Body of pancreas (tissue), 4 donors: ENCODE results near the gene CBR1. TPM values are rescaled to one million over a fixed set of nuclear protein-coding genes. Genes with fewer than 3 reads are reported as not detected.

Experiments
- ATAC-seq: fragments of 150-250 bp; one replicate; pipeline ENCODE4 v1.9.1; 2016
- DNase-seq, 4 donors: peaks; one replicate each; pipeline ENCODE4 v3.0.0-alpha.2; 2019
- H3K27ac ChIP-seq, 4 donors: fragments of 200-600 bp; sonication (generic); 1 replicate in 3 of 4; 2 replicates in 1 of 4; pipeline versions ENCODE4 v1.5.1 to v1.6.1; 2016 to 2019; ENCODE audit warnings: mild to moderate bottlenecking in 1 of 4, mixed read lengths in 1 of 4, moderate library complexity in 1 of 4
- H3K27me3 ChIP-seq, 2 donors: fragments of 200-600 bp; sonication (generic); one replicate each; pipeline ENCODE4 v1.6.0; 2016; ENCODE audit warnings: mild to moderate bottlenecking in 1 of 2
- H3K36me3 ChIP-seq, 2 donors: fragments of 200-600 bp; sonication (generic); replicated peaks in 1 of 2; 2 replicates each; pipeline ENCODE4 v1.5.1; 2016; ENCODE audit warnings: low read depth in 2 of 2; ENCODE audit not compliant: insufficient read depth in 1 of 2
- H3K4me1 ChIP-seq: fragments of 200-600 bp; sonication (generic); one replicate; pipeline ENCODE4 v1.6.0; 2016
- H3K4me3 ChIP-seq, 2 donors: fragments of 200-600 bp; sonication (generic); 1 replicate in 1 of 2; 2 replicates in 1 of 2; pipeline ENCODE4 v1.5.1; 2016 to 2019
- H3K9me3 ChIP-seq, 3 donors: fragments of 200-600 bp; sonication (generic); 1 replicate in 2 of 3; 2 replicates in 1 of 3; pipeline ENCODE4 v1.5.1; 2016
- POLR2A ChIP-seq, 3 donors: fragments of 450-650 bp; IDR thresholded peaks; one replicate each; pipeline ENCODE4 v1.6.1; 2016; ENCODE audit warnings: antibody characterized with exemption in 3 of 3, mild to moderate bottlenecking in 2 of 3
- WGBS, 2 donors: methylation state at CpG; one replicate each; pipeline ENCODE4 v1.1.5; 2017; 5-methylcytosine and 5-hydroxymethylcytosine counted together
- intact Hi-C: fragments of 100-400 bp; cut with DNase I; formaldehyde crosslinking; loops from one replicate; pipeline ENCODE4 v1.15.1; 2023
- total RNA-seq, 2 donors: library from RNA; depleted of rRNA; stranded (reverse); fragments of >200 nt; gene quantifications; one replicate each; pipeline ENCODE4 v1.1.0, GENCODE V29; 2016
- TF ChIP-seq, protein P1 (sequence below), 7 experiments: fragments of 450-650 bp in 4 of 7; fragments of 200-600 bp in 3 of 7; sonication (generic) in 3 of 7; IDR thresholded peaks; one replicate each; pipeline ENCODE4 v1.5.1; 2016 to 2019; ENCODE audit warnings: antibody characterized with exemption in 7 of 7

The CBR1 gene
- total RNA-seq = 10 to 100 TPM; 78.8 to 80.7 TPM

DNA sequence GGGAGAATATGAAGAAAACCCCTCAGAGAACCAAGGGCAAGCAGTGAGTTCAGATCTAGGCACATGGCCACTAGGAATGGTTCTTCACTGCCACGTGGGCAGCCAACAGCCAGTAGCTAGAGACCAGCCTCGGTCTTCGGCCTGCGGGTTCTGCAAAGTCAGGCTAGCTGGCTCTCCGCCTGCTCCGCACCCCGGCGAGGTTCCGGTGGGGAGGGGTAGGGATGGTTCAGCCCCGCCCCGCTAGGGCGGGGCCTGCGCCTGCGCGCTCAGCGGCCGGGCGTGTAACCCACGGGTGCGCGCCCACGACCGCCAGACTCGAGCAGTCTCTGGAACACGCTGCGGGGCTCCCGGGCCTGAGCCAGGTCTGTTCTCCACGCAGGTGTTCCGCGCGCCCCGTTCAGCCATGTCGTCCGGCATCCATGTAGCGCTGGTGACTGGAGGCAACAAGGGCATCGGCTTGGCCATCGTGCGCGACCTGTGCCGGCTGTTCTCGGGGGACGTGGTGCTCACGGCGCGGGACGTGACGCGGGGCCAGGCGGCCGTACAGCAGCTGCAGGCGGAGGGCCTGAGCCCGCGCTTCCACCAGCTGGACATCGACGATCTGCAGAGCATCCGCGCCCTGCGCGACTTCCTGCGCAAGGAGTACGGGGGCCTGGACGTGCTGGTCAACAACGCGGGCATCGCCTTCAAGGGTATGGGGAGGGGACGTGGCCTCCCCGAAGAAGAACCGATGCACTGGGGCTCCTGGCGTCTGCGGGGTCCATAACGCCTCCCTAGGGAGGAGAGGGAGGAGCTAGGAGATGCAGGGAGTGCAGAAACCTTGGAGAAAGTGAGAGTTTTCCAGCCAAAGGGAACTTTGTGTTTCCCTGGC is at the start of gene CBR1:
CBR1 (plus strand) TSS at position 312 of the 871 bp plus-strand sequence; CDS start at position 404, 92 bp downstream.
- peak within 1 kb of the TSS; percentile 67 to 85 (median 72) for H3K27ac ChIP-seq
- H3K36me3 ChIP-seq = no peaks in the 10 kb centered on the region
- H3K9me3 ChIP-seq = no peaks in the 10 kb centered on the region
- H3K4me1 ChIP-seq = peaks cover 52% of the 10 kb centered on the region
- H3K4me3 ChIP-seq = peak within 1 kb of the TSS; percentile 50 to 80
- ATAC-seq (peak; percentile 99), DNase-seq (peak; percentile 95 to 97 (median 96))
- WGBS, 2 donors = 1% methylated on average over 14 to 70 of the region's 71 CpGs
- intact Hi-C loops = no loop called here
- H3K27me3 ChIP-seq = no peaks in the 10 kb centered on the region
- TF ChIP-seq POLR2A (IDR thresholded peaks at IDR 0.05) = peak; percentile 65 to 83 (median 77)
- TF ChIP-seq, protein P1, sequence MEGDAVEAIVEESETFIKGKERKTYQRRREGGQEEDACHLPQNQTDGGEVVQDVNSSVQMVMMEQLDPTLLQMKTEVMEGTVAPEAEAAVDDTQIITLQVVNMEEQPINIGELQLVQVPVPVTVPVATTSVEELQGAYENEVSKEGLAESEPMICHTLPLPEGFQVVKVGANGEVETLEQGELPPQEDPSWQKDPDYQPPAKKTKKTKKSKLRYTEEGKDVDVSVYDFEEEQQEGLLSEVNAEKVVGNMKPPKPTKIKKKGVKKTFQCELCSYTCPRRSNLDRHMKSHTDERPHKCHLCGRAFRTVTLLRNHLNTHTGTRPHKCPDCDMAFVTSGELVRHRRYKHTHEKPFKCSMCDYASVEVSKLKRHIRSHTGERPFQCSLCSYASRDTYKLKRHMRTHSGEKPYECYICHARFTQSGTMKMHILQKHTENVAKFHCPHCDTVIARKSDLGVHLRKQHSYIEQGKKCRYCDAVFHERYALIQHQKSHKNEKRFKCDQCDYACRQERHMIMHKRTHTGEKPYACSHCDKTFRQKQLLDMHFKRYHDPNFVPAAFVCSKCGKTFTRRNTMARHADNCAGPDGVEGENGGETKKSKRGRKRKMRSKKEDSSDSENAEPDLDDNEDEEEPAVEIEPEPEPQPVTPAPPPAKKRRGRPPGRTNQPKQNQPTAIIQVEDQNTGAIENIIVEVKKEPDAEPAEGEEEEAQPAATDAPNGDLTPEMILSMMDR (IDR thresholded peaks at IDR 0.05) = peak in 3 of 7 experiments; percentile 8 to 16 (median 9)

DNA sequence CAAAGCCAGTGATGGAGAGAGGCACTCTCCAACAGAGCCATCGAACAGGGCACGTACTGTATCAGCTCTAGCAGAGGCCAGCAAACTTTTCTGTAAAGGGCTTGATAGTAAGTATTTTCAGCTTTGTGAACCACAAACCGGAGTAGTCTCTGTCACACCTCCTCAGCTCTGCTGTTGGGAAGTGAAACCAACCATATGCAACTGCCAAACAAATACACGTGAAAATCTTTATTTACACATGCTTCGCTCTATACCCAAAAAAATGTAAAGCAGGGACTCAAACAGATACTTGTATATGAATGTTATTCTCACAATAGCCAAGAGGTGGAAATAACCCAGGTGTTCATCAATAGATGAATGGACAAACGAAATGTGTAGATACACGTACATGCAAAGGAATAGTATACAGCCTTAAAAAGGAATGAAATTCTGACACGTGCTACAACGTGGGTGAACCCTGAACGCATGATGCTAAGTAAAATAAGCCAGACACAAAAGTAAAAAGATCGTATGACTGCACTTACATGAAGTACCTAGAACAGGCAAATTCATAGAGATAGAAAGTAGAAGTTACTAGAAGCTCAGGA is 48.5 kb upstream of the CBR1 start:
- ATAC-seq = no peak
- Histone ChIP-seq H3K36me3 (no peaks in the 10 kb centered on the region), H3K27me3 (no peaks in the 10 kb centered on the region), H3K9me3 (no peaks in the 10 kb centered on the region), H3K4me3 (no peak overlapping the region), H3K27ac (no peak overlapping the region), H3K4me1 (no peaks in the 10 kb centered on the region)
- DNase-seq = no peak
- TF ChIP-seq, protein P1 (IDR thresholded peaks at IDR 0.05) = no peak
- TF ChIP-seq POLR2A (IDR thresholded peaks at IDR 0.05) = no peak
- intact Hi-C loops = no loop called here
- 86 to 90% methylated on average over 11 of the region's 11 CpGs for WGBS, 2 donors

DNA sequence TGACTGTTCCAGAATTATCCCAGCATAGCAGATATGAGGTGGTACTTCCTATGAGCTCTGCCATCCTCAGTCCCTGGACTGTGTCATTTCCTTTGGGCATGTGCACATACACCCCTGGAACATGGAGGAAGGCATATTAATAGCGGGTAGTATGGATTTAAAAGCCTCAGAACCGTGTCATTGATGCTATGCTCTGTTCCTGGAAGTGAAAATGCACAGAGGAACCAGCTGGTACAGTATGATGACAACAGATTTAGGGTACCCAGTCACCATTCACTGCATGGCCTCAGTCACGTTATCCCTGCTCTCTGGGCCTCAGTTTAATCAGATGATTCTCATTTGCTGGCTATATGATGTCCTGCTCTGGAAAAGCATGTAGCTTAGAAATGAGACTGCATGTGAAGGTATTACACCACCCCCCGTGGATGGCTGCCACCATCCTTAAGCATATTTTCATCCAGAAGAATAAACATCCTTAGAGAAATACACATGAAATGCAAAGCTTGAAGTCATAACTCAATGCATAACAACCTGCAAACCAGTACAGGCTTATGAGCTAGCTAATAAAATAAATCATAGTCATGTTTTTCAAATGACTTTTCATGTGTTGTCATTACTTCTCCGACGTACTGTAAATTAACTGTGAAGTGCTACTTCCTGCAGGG is 47.3 kb upstream of the CBR1 start:
- Histone ChIP-seq H3K27me3 (no peaks in the 10 kb centered on the region), H3K27ac (no peak overlapping the region), H3K4me1 (no peaks in the 10 kb centered on the region), H3K36me3 (no peaks in the 10 kb centered on the region), H3K4me3 (no peak overlapping the region), H3K9me3 (no peaks in the 10 kb centered on the region)
- intact Hi-C loops = no loop called here
- ATAC-seq (no peak), DNase-seq (no peak)
- TF ChIP-seq POLR2A (IDR thresholded peaks at IDR 0.05) = no peak
- 71 to 76% methylated on average over 6 of the region's 6 CpGs for WGBS, 2 donors

DNA sequence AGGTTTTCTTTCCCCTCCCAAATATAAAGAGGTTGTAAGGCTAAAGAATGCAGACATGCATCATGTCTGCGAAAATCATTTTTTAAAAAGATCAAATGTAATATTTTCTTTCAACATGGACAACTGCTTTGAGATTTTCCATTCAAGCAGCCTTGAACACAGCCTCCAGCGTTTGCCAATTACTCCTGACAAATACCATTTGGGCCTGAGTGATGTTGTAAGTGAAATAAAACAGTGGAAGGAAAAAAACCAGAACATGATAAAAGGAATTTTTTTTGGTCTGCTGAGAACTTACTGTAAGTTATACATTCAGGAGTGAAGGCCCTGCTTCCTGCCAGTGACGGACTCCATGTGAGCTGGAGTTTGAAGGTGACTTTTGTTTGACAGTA is 46.7 kb upstream of the CBR1 start:
- TF ChIP-seq POLR2A (IDR thresholded peaks at IDR 0.05) = no peak
- TF ChIP-seq, protein P1 (IDR thresholded peaks at IDR 0.05) = no peak
- DNase-seq (no peak), ATAC-seq (no peak)
- 64 to 68% methylated on average over 3 of the region's 3 CpGs for WGBS, 2 donors
- Histone ChIP-seq H3K4me3 (no peak overlapping the region), H3K36me3 (no peaks in the 10 kb centered on the region), H3K27me3 (no peaks in the 10 kb centered on the region), H3K9me3 (no peaks in the 10 kb centered on the region), H3K27ac (no peak overlapping the region), H3K4me1 (no peaks in the 10 kb centered on the region)
- intact Hi-C loops = no loop called here

DNA sequence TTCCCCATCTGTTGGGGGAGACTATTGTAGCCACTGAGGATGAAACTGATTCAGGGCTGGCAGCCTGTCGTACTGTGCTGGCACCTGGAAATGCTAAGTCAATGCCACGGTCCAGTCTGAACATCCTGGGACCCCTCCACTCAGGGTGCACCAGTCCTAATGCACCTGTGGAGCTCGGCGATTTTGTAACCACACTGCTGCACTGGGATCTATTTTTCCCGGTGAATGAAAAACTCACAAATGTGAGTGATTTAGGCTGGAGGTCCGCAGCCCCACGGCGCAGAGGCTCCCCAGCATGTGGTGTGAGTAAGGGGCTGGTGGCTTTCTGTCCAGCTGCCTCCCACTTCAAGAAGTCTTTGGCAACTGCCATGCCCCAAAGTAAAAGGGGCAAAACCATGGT is 45.0 kb upstream of the CBR1 start:
- intact Hi-C loops = no loop called here
- 86 to 95% methylated on average over 4 to 8 of the region's 8 CpGs for WGBS, 2 donors

More for the DNA sequence above, 45.0 kb upstream of the CBR1 start:
- ATAC-seq (no peak), DNase-seq (no peak)
- no peaks in the 10 kb centered on the region for H3K36me3 ChIP-seq
- TF ChIP-seq, protein P1 (IDR thresholded peaks at IDR 0.05) = no peak
- TF ChIP-seq POLR2A (IDR thresholded peaks at IDR 0.05) = no peak
- H3K4me3 ChIP-seq = no peak overlapping the region
- no peaks in the 10 kb centered on the region for H3K9me3 ChIP-seq
- no peaks in the 10 kb centered on the region for H3K4me1 ChIP-seq
- H3K27ac ChIP-seq = no peak overlapping the region
- no peaks in the 10 kb centered on the region for H3K27me3 ChIP-seq
